ENCODE data around the gene ARAP2. TPM values are rescaled to one million over a fixed set of nuclear protein-coding genes. Genes with fewer than 3 reads are reported as not detected.

Gene ARAP2
- total and polyA plus RNA-seq, 2 donors (not counting 3 experiments of a cell fraction or from before 2014, with no cell fraction given): not detected

GRCh38 chr4:36026348-36026880 lies 217.9 kb downstream of the ARAP2 start:
- dilution Hi-C loops (cut with MboI; ENCODE audit: extremely low pct_ligation_motif_present, low sequenced_read_pairs): no loop called here
- no TSS peak for BruUV-seq (replicated peaks)
- H3K4me1 ChIP-seq (ENCODE audit: control insufficient read depth, extremely low read depth, insufficient read depth, low read length): no peaks in the 10 kb centered on the region
- H3K9me3 ChIP-seq (replicated peaks; ENCODE audit: control insufficient read depth, insufficient read depth, low read length): no peaks in the 10 kb centered on the region
- H4K20me1 ChIP-seq (replicated peaks; ENCODE audit: control insufficient read depth, extremely low read depth, insufficient read depth, low read length): no peaks in the 10 kb centered on the region
- no peak overlapping the region for H3K4me3 ChIP-seq (replicated peaks in 1 of 3; ENCODE audit: insufficient read depth in 1 of 3, low read depth in 1 of 3, low read length in 3 of 3)
- H3K9ac ChIP-seq (replicated peaks; ENCODE audit: extremely low read depth, insufficient read depth, low read length): no peak overlapping the region
- intact Hi-C loops (cut with micrococcal nuclease): no loop called here
- CTCF ChIA-PET: no interaction called here
- no peaks in the 10 kb centered on the region for H3K9me1 ChIP-seq (replicated peaks; ENCODE audit: control insufficient read depth, extremely low read depth, insufficient read depth, low read length)
- no peaks in the 10 kb centered on the region for H3K79me2 ChIP-seq (ENCODE audit: control insufficient read depth, insufficient read depth, low read length)
- DNase-seq (ENCODE audit: low read depth, low spot score) (no peak), FAIRE-seq (no peak)
- H2AFZ ChIP-seq (ENCODE audit: low read depth, low read length): no peak overlapping the region
- H3K27me3 ChIP-seq (ENCODE audit: control insufficient read depth in 2 of 2, insufficient read depth in 2 of 2, low read length in 2 of 2): no peaks in the 10 kb centered on the region
- no peak overlapping the region for H3K27ac ChIP-seq (ENCODE audit: insufficient read depth, low read depth, low read length)
- TF ChIP-seq POLR2A (IDR thresholded peaks at IDR 0.05; ENCODE audit: low read depth, low read length) (no peak), MYC (IDR thresholded peaks at IDR 0.05; ENCODE audit: low read depth, low read length) (no peak), POLR2AphosphoS5 (IDR thresholded peaks at IDR 0.05; ENCODE audit: insufficient read depth, low read depth, low read length) (no peak), FOS (IDR thresholded peaks at IDR 0.05; ENCODE audit: borderline replicate concordance, insufficient read depth, low read length) (no peak), JUN (IDR thresholded peaks at IDR 0.05; ENCODE audit: borderline replicate concordance, insufficient read depth, insufficient read length, low read depth) (no peak), GATA2 (IDR thresholded peaks at IDR 0.05; ENCODE audit: insufficient read depth, insufficient read length, low read depth, low read length) (no peak), EZH2 (IDR thresholded peaks at IDR 0.05; ENCODE audit: borderline replicate concordance, low read depth, low read length, severe bottlenecking) (no peak), MAX (IDR thresholded peaks at IDR 0.05; ENCODE audit: insufficient read depth, insufficient read length) (no peak)
- TF ChIP-seq, protein P1, sequence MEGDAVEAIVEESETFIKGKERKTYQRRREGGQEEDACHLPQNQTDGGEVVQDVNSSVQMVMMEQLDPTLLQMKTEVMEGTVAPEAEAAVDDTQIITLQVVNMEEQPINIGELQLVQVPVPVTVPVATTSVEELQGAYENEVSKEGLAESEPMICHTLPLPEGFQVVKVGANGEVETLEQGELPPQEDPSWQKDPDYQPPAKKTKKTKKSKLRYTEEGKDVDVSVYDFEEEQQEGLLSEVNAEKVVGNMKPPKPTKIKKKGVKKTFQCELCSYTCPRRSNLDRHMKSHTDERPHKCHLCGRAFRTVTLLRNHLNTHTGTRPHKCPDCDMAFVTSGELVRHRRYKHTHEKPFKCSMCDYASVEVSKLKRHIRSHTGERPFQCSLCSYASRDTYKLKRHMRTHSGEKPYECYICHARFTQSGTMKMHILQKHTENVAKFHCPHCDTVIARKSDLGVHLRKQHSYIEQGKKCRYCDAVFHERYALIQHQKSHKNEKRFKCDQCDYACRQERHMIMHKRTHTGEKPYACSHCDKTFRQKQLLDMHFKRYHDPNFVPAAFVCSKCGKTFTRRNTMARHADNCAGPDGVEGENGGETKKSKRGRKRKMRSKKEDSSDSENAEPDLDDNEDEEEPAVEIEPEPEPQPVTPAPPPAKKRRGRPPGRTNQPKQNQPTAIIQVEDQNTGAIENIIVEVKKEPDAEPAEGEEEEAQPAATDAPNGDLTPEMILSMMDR (IDR thresholded peaks at IDR 0.05; ENCODE audit: extremely low read depth in 1 of 2, insufficient read depth in 1 of 2, low read depth in 1 of 2, low read length in 2 of 2): no peak
- no peaks in the 10 kb centered on the region for H3K36me3 ChIP-seq (ENCODE audit: control insufficient read depth in 2 of 2, extremely low read depth in 1 of 2, insufficient read depth in 2 of 2, low read length in 2 of 2)
- POLR2A ChIA-PET: no interaction called here
- H3K4me2 ChIP-seq (ENCODE audit: insufficient read depth, low read length): no peak overlapping the region

All from endothelial cell of umbilical vein (primary cell).